Fibroblast of villous mesenchyme (primary cell): ENCODE data around the gene PLA2R1. TPM values are rescaled to one million over a fixed set of nuclear protein-coding genes. Genes with fewer than 3 reads are reported as not detected.
A peak's percentile ranks its signal among the peaks of the same experiment; 100 is the strongest.

Source experiments
- DNase-seq: peaks from one replicate; pipeline ENCODE4 v3.0.0-alpha.2; 2010; ENCODE audit warnings: low read depth
- H3K4me3 ChIP-seq: 2 replicates; pipeline ENCODE4 v1.5.1; 2011; ENCODE audit warnings: low read depth, mild to moderate bottlenecking, low read length
- CTCF ChIP-seq: IDR thresholded peaks from 2 replicates; pipeline ENCODE4 v1.5.1; 2012; ENCODE audit warnings: low read depth, mild to moderate bottlenecking, low read length; ENCODE audit not compliant: insufficient read depth
- total RNA-seq: library from RNA; depleted of rRNA; stranded (reverse); fragments of >200 nt; gene quantifications from 2 replicates; pipeline ENCODE4 v1.2.3, GENCODE V29; 2012

PLA2R1 gene
- total RNA-seq, 1 donor = 13.0 TPM

- no peak for TF ChIP-seq CTCF
- no peak for DNase-seq
- no peak overlapping the region for H3K4me3 ChIP-seq
Observed at GRCh38 chr2:159933727-159934049, 128.7 kb downstream of the PLA2R1 start.

DNA sequence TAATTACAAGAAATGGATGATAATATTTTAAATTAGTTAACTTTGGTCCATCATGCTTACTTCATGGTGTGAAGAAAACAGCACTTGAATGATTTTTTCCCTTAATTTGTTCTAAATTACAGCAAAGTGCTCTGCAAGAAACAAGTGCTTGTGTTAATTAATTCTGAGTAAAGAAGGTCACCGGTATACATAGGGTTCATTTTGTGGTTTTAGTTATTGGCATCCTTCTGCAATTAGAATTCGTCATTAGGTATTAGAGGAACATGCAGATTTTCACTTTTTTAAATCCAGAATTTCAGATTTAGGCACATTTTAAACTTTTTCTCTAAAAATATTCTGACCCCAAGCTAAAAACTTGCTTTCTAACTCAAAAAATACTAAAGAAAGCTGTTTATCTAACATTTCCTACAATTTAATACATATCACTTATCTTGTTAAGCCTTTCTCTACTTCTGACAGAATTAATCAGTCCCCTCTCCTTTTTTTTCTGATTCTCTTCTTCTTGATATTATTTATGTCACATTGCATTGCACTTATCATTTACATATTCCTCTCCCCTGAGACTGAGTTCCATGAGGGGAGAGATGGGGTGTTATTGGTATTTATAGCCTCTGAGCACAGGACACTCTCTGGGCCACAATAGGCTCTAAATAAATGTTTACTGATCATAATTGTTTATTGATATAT lies 129.2 kb downstream of the PLA2R1 start:
- DNase-seq = no peak
- TF ChIP-seq CTCF = no peak
- H3K4me3 ChIP-seq = no peak overlapping the region

- no peak for DNase-seq
- TF ChIP-seq CTCF = no peak
- no peak overlapping the region for H3K4me3 ChIP-seq
Observed at GRCh38 chr2:159926695-159927094, 135.7 kb downstream of the PLA2R1 start.

DNA sequence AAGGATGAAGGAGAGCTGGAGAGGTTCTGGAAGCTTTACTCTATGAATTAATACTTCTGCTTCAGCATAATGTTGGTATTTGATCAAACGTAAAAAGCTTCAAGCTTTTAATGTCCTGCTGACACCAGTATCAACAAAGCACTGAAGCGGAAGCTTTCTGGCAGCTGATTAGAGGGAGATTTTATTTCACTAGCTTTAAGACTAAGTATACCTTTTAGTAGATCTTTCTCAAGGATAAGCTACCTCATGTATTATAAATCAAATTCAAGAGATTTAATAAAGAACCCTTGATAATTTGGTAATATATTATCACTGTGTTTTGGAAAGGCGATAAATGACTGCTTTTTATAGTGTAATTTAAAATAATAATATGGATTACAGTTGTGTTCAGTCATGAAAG lies 136.4 kb downstream of the PLA2R1 start:
- no peak for DNase-seq
- no peak for TF ChIP-seq CTCF

DNA sequence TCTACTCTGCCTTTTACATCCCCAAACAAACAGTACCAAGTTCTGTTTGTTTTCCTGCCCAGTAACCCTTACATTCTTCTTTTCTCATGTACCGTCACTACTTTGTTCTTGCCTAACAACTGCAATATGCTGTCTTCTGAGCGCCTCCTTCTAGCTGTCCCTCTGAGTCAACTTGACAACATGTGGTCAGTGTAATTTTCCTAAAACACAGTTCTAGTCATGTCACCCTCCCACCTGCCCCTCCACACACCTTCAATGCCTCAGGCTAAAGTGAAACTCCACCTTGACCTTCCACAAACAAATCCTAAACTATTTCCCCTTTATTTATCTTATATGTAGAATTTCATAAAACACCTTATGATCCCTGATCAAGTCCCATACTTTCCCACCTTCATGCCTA lies 139.9 kb downstream of the PLA2R1 start:
- no peak overlapping the region for H3K4me3 ChIP-seq
- TF ChIP-seq CTCF = no peak
- DNase-seq = peak; percentile 53

More for the DNA sequence above, 136.4 kb downstream of the PLA2R1 start:
- no peak overlapping the region for H3K4me3 ChIP-seq

DNA sequence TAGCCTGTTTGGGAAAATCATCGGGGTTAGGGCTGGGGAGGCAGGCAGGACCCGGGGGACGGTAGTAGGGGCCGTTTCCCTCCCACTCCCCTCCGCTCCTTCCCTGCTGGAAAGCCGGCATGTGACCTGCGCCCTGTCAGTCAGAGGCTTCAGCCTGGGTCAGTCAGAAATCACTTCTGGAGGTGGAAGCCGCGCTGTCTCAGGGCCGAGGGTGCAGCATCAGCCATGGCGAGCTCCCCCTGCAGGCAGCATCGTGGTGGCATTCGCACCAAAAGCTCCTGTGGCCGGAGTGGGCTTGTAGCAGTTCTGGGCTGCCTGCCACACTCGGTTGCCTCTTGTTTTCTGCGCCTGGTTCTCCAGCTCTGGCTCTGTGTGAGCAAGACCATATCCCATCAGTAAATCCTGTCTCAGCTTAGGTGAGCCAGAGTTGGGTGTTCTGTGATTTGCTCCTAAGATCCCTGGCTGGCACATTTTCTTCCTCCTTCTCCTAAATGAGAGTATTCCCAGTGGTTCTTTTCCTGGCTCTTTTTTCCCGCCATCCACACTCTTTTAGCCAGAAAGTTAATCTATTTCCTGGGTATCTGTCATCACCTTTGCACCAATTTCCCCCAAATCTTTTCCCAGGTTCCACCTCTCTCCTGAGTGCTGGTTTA lies 140.5 kb downstream of the PLA2R1 start:
- no peak overlapping the region for H3K4me3 ChIP-seq
- peak; percentile 86 for TF ChIP-seq CTCF
- DNase-seq = peak; percentile 50
